ENCODE results near the gene TRMT44.

The TRMT44 gene

DNA sequence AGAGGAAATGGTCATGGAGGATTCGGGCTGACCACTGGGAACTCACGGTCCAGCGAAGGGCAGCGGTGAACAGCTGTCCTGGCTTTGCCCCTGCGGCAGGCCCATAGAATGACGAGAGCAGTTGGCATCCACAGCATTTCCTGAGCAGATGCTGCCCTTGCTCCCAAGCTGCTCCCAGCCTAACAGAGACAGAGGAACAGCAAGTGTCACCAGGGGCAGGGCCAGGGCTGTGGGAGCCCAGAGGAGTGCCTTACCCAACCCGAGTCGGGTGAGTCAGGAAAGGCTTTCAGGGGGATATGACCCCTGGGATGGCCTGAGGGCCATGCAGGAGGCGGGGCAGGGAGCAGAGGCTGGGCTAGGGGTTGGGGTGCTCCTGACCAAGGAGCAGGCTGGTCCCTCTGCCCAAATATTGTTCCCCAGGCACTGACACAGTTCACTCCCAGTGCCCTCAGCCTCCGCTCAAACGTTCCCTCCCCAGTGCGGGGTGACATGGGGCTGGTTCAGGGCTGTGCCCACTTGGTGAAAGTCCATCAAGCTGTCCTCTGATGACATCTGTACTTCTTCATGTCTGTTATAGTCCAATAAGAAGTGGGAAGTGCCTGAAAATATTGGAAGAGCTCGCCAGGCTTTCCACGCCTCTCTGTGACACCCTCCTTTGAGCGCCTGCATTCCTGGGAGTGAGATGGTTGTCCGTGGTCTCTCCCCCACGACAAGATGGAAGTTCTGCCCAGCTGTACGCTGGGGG is 74.9 kb downstream of the TRMT44 start:
- no peak for DNase-seq

DNA sequence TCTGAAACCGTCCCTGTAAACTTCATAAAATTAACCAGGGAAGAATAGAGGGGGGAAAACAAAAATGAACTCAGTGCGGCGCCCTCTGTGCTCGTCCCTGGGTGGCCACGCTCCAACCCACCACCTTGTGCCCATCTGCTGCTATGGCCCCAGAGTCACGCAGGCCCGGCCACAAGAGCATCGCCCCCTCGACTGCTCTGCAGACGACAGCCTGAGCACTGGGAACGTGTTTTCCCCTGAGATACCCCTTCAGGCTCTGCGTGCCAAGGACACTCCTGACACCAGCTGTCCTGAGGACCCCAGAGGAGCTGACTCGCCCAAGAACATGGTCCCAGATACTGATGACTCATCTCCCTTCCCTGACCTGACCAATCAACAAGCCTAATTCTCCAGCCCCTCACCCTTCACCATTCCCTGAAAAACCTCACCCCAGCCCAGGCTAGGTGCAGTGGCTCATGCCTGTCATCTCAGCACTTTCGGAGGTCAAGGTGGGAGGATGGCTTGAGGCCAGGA is 75.5 kb downstream of the TRMT44 start:
- DNase-seq = no peak

DNA sequence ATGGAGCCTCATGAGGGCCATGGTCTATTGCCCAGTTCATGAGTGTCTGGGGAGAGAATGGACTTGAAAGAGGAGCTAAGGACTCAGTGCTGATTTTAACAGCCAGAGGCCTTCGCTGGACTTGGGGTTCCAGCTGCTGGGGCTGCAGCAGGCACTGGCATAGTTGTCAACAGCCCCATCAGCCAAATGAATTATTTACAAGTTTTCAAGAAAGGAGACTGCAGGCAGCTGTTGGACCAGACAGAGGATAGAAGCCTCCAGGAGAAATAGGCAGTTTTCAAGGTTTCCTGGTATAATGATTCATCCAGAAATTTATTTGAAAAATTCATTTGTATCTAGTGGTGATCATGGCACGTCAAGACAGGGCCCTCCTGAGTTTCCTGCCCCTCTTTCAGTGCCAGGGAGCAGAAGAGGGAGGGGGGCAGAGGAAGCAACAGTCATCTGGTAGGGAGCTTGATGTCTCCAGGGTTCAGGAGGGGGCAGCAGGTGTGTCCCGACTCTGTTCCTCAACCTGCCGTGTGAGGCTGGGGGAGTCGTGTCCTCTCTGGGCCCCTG is 76.5 kb downstream of the TRMT44 start:
- no peak for DNase-seq

DNA sequence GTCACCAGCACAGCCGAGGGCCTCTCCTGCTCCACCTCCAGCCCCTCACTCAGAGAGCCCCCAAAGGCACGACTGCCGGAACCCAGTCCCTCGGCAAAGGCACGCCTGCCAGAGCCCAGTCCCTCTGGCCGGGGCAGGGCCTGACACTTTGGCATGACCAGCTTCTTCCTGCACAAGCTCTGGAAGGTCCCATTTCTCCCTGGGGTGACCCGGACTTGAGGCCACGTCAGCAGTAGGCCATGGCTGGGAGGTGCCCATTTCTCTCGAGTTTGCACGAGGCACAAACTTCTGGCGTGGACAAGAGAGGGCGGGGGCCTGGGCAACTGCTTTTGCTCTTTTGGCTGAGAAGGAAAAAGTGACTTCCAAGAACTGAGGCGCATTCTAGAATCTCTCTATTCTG is 77.4 kb downstream of the TRMT44 start:
- DNase-seq = no peak

DNA sequence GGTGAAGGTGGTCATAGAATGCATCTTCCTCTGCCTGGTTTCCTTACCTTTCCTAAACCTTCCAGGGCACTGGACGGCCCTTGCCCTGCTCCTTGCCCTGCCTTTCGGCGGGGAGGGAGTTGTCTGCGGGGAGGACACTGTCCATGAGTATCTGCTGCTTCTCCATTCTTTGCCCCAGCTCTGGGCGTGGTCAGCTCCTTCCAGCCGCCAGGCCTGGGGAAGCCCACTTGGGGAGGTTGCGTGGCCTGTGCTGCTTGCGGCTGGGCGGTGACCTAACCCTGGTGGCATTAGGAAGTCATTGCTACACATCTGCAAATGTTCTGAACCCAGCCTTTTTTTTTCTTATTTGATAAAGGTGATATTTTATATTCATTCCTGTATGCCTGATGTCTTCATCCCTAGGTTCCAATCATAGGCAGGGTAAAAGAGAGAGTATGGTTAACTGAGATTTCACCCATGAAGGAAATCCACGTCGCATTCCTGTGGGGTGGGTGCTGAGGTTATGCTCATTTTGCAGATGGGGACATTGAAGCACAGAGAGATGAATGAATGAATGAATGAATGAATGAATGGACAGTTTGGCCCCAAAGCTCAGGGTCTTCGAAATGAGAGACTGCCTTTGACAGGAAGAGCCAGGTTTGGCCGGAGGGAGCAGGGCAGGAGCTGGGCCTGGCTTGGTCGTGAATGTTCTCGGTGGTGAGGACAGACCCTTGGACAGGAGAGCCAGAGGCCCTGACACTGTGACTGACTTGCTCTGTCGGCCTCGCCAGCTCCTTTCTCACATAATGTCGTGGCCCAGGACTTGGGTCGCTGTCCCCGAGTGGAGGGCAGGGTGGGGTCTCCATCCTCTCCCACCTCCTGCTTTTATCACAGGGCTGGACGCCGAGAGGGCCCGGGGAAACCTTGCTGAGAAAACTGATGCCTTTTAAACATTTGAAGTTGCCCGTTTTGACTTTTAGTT is 81.9 kb downstream of the TRMT44 start:
- DNase-seq = no peak

DNA sequence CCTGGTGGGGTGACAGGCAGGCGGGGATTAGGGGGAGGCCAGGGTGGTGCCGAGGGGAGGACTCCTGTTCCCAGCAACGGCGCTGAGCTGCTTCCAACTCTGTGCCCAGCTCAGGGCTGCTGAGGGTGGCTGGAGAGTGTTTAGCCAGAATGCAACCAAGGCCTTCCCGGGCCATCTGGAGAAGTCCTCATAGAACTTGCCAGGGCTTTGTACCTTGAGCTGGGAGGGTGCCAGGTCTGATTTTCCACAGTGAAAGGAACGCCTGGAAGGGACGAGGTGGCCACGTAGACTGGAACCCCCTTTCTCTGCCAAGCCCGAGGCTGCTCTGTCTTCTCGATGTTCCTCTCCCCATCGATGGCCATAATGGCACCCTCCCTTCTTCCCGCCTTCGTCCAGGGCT is 82.6 kb downstream of the TRMT44 start:
- no peak for DNase-seq

DNA sequence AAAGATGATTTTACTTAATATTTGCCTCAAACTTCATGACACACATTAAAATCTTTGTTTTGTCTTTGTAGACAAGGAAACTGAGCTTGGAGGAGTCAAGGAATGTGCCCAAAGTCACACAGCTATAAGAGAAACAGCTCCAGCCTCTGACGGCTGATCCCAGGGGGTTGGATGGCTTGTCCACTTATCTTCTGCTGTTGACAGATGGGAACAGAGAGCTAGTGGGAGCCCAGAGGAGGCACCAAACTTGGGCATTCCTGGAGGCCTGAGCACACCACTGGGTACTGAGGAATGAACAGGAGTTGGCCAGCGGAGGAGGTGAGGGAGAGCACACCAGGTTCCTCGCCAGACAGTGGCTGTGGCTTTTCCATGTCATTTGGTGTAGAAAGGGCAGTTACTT is 83.2 kb downstream of the TRMT44 start:
- no peak for DNase-seq

DNA sequence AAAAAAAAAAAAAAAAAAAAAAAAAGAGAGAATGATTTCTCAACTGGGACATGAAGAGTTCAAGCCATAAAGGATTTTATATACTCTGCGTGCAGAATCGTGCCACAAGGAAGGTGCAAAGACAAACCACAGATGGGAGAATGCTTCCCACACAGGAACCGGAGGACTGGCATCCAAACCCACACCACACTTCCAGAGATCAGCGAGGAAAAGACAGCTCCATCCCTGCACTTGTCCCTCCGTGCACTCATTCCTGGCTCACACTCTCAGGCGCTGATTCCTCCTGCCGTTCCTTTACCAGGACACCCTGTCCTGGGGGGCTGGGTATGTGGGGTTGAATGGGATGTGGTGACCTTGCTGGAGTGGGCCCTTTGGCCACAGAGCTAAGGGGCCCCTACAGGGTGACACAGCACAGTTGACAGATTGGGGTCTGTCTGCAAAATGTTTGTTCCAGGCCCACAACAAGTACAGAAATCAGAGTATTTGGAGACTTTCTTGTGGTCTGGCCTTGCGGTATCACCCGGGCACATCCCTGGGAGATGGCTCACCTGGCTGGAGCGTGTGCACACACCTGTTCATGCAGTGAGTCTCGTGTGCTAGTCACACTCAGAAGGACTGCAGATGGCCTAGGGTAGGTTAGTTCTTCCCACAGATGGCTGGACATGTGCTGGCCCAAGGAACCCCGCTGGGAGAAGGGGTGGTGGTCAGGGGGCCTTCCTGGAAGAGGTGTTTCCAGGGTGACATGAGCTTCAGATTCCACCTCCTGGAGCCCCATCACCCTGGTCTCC is 84.2 kb downstream of the TRMT44 start:
- DNase-seq = no peak

DNA sequence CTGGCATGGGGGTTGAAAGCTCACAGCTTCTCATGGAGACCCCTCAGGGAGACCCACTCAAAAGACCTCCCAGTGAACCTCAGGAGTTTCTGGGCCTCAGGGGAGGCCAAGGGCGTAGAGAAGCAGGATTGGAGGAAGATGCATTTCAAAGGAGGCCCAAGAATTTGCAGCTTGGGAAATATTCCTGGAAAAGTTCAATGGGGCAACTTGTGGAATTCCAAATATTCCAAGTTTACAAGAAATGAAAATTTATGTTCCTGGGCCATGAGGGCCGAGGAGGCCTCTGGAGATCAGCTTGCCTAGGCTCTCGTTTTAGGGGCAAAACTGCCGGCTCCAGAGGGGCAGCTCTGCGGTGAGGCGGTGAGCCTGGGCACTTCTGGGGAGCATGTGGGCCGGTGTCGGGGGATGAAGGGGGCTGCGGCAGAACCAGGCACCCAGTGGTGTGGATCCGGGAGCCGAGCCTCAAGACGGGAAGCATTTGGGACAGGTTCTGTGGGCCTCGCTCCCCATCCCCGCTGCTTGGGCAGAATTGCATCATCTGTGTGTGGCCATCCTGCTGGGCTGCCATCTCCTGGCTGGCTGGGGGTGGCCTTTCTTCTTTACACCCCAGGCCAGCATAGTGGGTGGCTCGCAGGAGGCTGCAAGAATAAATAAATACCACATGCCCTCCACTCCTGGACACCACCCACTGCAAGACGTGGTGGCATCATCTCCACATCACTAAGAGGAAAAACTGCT is 85.0 kb downstream of the TRMT44 start:
- DNase-seq = no peak

Measured in activated CD4-positive, alpha-beta T cell treated with anti-CD3 and anti-CD28 coated beads, Interleukin-2, Interleukin-6, amounts not matched to agents 100 ng/mL and 50 ng/mL, durations not matched to agents 16 hours and 8 hours (primary cell).